GM18858 (cell line): ENCODE data around the gene RPS19.
"Not testable (repeated sequence)": the region's sequence is repeated elsewhere in the genome, so short reads cannot be mapped to it uniquely, and the experiment has no call there.

Experiments
- ATAC-seq: cut with Tn5 transposase; IDR thresholded peaks from one replicate; pipeline ENCODE4 v1.9.1; 2021; ENCODE audit not compliant: unreplicated experiment

The RPS19 gene

GRCh38 chr19:41859213-41859617, 840 bp upstream of the RPS19 start:
- no peak for ATAC-seq

GRCh38 chr19:41860419-41861115, 512 bp downstream of the RPS19 start:
- peak; percentile 20 for ATAC-seq

- no peak for ATAC-seq
These were observed 1.2 kb downstream of the RPS19 start for GRCh38 chr19:41861116-41861768.

- no peak for ATAC-seq
These were observed 1.8 kb downstream of the RPS19 start for GRCh38 chr19:41861846-41862245.

- no peak for ATAC-seq
These were observed 2.5 kb downstream of the RPS19 start for GRCh38 chr19:41862445-41862986.

GRCh38 chr19:41863209-41863931, 3.3 kb downstream of the RPS19 start:
- no peak for ATAC-seq

GRCh38 chr19:41864374-41864773, 4.3 kb downstream of the RPS19 start:
- no peak for ATAC-seq

GRCh38 chr19:41866284-41866683, 6.2 kb downstream of the RPS19 start:
- ATAC-seq: no peak

GRCh38 chr19:41868120-41868988, 8.3 kb downstream of the RPS19 start:
- ATAC-seq: no peak

- no peak for ATAC-seq
These were observed 8.9 kb downstream of the RPS19 start for GRCh38 chr19:41868989-41869300.

- no peak for ATAC-seq
These were observed 9.4 kb downstream of the RPS19 start for GRCh38 chr19:41869374-41869955.

GRCh38 chr19:41870401-41870873, 10.4 kb downstream of the RPS19 start:
- ATAC-seq: no peak

GRCh38 chr19:41871573-41872383, 11.7 kb downstream of the RPS19 start:
- peak; percentile 40 for ATAC-seq

GRCh38 chr19:41872384-41872774, 12.3 kb downstream of the RPS19 start:
- no peak for ATAC-seq

GRCh38 chr19:41872775-41873647, 13.0 kb downstream of the RPS19 start:
- ATAC-seq: no peak

- not testable (repeated sequence) for ATAC-seq
These were observed 15.9 kb downstream of the RPS19 start for GRCh38 chr19:41875973-41876372.

- peak; percentile 50 for ATAC-seq
These were observed 17.1 kb downstream of the RPS19 start, which contains the start of gene CD79A for GRCh38 chr19:41876847-41877832. CD79A (plus strand) TSS chr19:41877279; CDS start chr19:41877305, 26 bp downstream.
